ENCODE data around the gene FOXF1.

Gene FOXF1

GRCh38 chr16:86510465-86511261, at the start of gene FOXF1:
TSS of gene FOXF1 (plus strand) at chr16:86510527. CDS start at chr16:86510570, 43 bp downstream.
- DNase-seq, result no peak

- no peak for DNase-seq
Observed at GRCh38 chr16:86461037-86461436, 49.3 kb upstream of the FOXF1 start.

- DNase-seq, result no peak
Observed at GRCh38 chr16:86462334-86463084, 47.8 kb upstream of the FOXF1 start.

- no peak for DNase-seq
Observed at GRCh38 chr16:86464044-86464443, 46.3 kb upstream of the FOXF1 start.

- no peak for DNase-seq
Observed at GRCh38 chr16:86465434-86465833, 44.9 kb upstream of the FOXF1 start.

GRCh38 chr16:86466696-86467406, 43.5 kb upstream of the FOXF1 start:
- no peak for DNase-seq

GRCh38 chr16:86467490-86467889, 42.8 kb upstream of the FOXF1 start:
- DNase-seq, result no peak

- no peak for DNase-seq
Observed at GRCh38 chr16:86470964-86471363, 39.4 kb upstream of the FOXF1 start.

GRCh38 chr16:86471896-86472295, 38.4 kb upstream of the FOXF1 start:
- no peak for DNase-seq

GRCh38 chr16:86472366-86472765, 38.0 kb upstream of the FOXF1 start:
- no peak for DNase-seq

GRCh38 chr16:86476956-86477534, 33.3 kb upstream of the FOXF1 start:
- DNase-seq, result no peak

- no peak for DNase-seq
Observed at GRCh38 chr16:86477642-86478041, 32.7 kb upstream of the FOXF1 start.

GRCh38 chr16:86478779-86479178, 31.5 kb upstream of the FOXF1 start:
- DNase-seq, result no peak

- DNase-seq, result no peak
Observed at GRCh38 chr16:86479419-86479818, 30.9 kb upstream of the FOXF1 start.

- DNase-seq, result no peak
Observed at GRCh38 chr16:86480444-86480843, 29.9 kb upstream of the FOXF1 start.

GRCh38 chr16:86481607-86482006, 28.7 kb upstream of the FOXF1 start:
- DNase-seq, result no peak

GRCh38 chr16:86484240-86484639, 26.1 kb upstream of the FOXF1 start:
- no peak for DNase-seq

- DNase-seq, result no peak
Observed at GRCh38 chr16:86485746-86486145, 24.6 kb upstream of the FOXF1 start.

- no peak for DNase-seq
Observed at GRCh38 chr16:86490859-86491639, 19.3 kb upstream of the FOXF1 start.

GRCh38 chr16:86491640-86492023, 18.7 kb upstream of the FOXF1 start:
- no peak for DNase-seq

GRCh38 chr16:86492267-86492960, 17.9 kb upstream of the FOXF1 start:
- no peak for DNase-seq
